GM21515 (cell line): ENCODE data around the gene NOXA1.
"Not testable (repeated sequence)": the region's sequence is repeated elsewhere in the genome, so short reads cannot be mapped to it uniquely, and the experiment has no call there.

Experiments used
- ATAC-seq: cut with Tn5 transposase; IDR thresholded peaks from one replicate; pipeline ENCODE4 v1.9.1; 2021; ENCODE audit not compliant: unreplicated experiment

The NOXA1 gene, protein sequence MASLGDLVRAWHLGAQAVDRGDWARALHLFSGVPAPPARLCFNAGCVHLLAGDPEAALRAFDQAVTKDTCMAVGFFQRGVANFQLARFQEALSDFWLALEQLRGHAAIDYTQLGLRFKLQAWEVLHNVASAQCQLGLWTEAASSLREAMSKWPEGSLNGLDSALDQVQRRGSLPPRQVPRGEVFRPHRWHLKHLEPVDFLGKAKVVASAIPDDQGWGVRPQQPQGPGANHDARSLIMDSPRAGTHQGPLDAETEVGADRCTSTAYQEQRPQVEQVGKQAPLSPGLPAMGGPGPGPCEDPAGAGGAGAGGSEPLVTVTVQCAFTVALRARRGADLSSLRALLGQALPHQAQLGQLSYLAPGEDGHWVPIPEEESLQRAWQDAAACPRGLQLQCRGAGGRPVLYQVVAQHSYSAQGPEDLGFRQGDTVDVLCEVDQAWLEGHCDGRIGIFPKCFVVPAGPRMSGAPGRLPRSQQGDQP

DNA sequence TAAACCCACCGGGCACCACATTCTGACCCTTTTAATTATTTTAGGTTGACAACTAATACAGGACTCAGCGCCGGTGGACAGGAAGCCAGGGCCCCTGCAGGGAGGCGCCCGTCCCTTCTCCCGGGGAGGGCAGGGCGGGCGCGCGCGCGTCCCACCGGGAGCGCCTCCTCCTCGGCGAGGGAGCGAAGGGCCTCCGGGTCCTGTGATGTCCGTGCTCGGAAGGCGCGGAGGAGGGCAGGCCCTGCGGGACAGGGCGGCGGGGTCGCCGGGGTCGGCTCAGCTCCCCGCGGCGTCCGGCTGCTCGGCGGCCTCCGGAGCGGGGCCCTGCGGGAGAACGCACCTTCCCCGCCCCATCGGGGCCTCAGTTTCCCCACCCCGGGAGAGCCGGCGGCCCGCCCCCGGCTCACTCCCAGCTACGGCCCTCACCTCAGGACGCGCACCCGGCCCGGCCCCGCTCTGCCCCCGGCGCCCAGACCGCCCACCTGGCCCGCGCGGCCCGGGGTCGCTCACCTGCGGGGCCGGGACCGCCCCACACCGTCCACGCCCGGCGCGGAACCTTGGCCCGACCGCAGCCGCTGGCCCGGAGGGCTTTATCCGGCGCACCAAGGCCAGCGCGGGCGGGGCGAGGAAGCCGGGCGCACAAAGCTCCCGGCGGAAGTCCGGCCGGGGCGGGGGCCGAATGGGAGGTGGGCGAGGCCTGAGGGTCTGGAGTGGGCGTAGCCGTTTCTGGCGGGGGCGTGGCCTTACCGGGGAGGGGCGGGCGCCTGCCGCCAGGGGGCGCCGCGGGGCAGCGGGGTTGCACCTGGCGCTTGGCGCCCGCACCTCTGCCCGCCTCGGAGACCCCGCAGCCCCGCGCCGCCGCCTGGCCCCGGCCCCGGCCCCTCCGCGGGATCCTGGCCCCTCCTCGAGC lies at the start of gene NOXA1, which contains the start of gene EXD3:
TSS of gene NOXA1 (plus strand) at position 790 of the 910 bp plus-strand sequence. CDS start 137 bp downstream, outside the sequence.
TSS of gene EXD3 (minus strand) at position 559 of the 910 bp plus-strand sequence. CDS start 27,805 bp downstream, outside the sequence.
- peak; percentile 83 for ATAC-seq

DNA sequence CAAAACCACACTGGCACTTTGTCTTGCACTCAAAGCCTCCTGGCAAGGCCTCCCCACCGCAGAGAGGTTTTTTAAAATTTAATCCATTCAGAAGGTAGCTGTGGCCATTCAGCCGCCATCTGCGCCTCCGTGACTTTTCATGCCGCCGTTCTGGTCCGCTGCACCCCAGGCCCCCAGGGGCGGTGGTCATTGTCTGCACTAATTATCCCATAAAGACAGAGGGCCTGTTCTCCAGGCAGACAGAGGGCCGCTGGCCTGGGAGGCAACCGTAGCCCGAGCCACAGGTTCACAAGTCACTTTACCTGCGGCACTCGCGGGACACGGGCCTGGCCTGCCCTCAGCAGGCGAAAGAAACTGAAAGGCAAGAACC lies 49.6 kb upstream of the NOXA1 start:
- no peak for ATAC-seq

DNA sequence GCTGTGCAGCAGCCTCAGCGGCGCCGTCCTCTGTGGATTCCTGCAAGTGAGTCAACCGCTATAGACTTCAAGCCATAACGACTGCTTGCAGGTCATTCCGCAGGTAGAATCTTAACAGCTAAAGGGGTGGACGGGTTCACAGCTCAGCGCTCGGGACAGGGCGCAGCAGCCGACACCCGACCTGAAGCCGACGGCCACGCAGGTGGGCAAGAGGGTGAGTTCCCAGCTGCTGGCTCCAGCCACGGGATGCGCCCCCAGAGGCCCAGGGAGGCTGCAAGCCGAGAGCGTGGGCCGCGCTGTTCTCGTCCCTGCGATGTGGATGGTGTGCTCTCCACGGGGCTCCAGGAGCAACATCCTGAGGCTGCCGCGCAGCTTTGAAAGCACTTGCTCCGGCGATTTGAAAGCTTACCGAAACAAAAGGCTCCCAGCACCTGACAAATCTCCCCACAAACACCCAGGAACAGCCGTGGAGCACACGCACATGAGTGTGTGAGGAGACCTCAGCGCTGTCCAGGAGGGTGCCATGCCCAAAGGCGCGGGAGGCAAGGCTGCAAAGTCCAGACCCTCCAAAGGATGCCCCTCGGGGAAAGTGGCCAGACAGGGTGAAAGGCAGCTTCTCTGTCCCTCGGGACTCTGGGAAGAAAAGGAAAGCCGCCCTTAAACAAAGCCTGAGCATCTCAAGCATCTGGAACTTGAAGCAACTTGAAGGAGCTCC lies 48.9 kb upstream of the NOXA1 start:
- no peak for ATAC-seq

DNA sequence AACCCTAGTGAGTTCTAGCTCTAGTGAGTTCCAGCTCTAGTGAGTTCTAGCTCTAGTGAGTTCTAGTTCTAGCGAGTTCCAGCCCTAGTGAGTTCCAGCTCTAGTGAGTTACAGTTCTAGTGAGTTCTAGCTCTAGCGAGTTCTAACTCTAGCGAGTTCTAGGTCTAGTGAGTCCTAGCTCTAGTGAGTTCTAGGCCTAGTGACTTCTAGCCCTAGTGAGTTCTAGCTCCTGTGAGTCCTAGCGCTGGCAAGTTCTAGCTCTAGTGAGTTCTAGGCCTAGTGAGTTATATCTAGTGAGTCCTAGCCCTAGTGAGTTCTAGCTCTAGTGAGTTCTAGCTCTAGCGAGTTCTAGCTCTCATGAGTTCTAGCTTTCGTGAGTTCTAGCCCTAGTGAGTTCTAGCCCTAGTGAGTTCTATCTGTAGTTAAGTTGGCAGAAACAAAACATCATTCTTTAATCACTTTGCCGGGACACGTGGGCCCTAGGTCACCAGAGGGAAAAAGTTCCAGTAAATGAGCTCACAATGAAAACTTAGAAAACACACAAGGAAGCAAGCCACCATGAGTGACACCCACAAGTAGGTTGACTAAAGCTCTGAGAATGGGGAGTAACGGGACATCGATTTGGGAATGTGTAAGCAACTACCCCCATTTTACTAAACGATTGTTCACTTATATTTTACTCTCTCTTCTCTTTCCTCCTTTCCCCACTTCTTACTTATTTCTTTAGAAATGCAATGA lies 47.7 kb upstream of the NOXA1 start:
- ATAC-seq, result no peak

DNA sequence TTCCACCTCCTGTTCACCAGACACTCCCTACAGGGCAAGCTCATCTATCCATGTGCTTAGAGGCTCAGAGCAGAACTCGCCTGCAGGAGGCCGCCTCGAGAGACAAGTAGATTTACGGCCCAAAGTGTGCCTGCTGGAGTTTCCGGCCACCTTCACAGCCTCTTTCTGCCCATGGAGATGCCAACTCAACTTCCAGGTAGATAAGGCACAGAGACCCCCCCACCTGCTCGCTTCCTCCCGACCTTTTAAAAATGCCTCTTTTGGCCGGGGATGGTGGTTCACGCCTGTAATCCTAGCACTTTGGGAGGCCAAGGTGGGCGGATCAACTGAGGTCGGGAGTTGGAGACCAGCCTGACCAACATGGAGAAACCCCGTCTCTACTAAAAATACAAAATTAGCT lies 46.8 kb upstream of the NOXA1 start:
- no peak for ATAC-seq

DNA sequence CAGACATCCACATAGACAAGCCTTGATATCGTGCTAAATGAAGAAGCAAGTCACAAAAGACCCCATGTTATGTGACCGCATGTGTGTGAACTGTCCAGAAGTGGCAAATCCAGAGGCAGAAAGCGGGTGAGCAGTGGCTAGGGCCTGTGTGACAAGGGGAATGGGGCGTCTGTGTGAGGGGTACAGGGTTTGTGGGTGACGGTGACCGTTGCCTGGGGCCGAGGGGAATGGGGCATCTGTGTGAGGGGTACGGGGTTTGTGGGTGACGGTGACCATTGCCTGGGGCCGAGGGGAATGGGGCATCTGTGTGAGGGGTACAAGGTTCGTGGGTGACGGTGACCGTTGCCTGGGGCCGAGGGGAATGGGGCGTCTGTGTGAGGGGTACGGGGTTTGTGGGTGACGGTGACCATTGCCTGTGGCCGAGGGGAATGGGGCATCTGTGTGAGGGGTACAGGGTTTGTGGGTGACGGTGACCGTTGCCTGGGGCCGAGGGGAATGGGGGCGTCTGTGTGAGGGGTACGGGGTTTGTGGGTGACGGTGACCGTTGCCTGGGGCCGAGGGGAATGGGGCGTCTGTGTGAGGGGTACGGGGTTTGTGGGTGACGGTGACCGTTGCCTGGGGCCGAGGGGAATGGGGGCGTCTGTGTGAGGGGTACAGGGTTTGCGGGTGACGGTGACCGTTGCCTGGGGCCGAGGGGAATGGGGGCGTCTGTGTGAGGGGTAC lies 44.3 kb upstream of the NOXA1 start:
- ATAC-seq, result not testable (repeated sequence)

DNA sequence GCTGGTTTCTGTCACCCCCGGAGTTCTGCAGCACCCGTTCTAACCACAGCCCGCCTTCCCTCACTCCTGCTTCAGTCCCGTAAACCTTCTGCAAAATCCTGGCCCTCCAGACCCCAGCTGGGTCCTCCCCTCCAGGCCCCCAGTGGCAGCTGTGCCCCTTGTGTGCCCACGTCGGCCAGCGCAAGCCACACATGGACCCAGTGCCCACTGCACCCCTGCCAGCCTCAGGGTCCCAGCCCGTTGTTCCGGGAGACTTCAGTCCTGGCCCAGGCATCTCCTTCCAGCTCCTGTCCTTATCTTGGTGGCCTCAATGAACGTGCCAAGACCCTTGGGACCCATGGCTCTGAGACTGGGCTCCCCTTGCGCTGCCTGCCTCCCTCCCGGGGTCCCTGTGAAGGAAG lies 43.4 kb upstream of the NOXA1 start:
- no peak for ATAC-seq

DNA sequence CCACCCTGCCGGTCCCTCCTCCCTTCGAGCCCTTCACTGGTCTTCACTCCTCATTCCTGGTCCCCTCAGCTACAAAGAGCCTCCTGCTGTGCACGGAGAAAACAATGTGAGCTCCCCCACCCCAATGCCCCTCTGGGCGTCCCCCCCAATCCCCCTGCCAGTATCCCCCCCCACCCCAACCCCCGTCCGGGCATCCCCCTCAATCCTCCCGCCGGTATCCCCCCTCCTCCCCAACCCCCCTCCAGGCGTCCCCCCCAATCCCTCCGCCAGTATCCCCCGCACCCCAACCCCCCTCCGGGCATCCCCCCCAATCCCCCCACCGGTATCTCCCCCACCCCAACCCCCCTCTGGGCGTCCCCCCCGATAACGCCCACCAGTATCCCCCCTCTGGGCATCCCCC lies 43.0 kb upstream of the NOXA1 start:
- ATAC-seq, result no peak

DNA sequence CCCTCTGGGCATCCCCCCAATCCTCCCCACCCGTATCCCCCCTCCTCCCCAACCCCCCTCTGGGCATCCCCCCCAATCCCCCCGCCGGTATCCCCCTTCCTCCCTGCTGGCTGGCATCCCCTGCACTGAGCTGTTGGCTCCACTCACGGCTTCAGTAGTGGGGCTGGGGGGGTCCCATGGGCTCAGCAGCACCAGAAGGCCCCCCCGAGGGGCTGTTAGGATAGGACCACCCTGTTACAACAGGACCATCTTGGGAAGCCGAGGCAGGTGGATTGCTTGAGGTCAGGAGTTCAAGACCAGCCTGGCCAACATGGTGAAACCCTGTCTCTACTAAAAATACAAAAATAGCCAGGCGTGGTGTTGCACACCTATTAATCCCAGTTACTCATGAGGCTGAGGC lies 42.6 kb upstream of the NOXA1 start:
- ATAC-seq, result no peak

DNA sequence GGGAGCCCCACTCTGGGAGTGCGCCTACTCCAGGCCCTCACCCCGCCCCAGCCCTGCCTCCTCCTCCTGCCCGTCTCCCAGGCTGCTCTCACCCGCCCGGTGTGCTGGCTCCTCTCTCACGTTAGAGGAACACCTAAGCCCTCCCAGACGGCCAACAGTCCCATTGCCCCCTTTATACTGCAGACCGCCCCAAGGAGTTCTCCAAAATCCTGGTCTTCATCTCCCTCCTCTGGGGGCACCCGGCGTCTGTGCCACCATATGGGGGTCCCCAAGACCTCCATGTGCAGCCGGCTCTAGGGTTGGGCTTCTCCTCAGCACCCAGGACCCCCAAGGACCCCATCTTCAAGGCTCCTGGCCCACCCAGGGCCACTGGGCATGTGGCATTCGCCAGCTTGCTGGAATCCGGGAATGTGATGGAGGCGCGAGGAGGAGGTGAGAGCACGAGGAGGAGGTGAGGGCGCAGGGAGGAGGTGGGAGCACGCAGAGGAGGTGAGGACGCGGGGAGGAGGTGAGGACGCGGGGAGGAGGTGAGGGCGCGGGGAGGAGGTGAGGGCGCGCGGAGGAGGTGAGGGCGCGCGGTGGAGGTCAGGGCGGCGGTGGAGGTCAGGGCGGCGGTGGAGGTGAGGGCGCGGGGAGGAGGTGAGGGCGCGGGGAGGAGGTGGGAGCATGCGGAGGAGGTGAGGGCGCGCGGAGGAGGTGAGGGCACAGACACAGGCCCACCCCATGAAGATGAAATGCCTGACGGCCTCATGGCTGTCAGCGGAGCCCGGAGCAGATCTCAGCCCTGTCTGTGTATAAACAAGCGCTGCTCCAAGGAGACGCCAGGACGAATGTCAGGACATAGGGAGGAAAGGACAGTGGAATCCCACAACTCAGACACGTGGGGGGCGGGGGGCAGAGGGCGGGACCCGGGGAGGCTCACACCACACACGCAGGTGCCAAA lies 41.4 kb upstream of the NOXA1 start:
- ATAC-seq, result no peak

DNA sequence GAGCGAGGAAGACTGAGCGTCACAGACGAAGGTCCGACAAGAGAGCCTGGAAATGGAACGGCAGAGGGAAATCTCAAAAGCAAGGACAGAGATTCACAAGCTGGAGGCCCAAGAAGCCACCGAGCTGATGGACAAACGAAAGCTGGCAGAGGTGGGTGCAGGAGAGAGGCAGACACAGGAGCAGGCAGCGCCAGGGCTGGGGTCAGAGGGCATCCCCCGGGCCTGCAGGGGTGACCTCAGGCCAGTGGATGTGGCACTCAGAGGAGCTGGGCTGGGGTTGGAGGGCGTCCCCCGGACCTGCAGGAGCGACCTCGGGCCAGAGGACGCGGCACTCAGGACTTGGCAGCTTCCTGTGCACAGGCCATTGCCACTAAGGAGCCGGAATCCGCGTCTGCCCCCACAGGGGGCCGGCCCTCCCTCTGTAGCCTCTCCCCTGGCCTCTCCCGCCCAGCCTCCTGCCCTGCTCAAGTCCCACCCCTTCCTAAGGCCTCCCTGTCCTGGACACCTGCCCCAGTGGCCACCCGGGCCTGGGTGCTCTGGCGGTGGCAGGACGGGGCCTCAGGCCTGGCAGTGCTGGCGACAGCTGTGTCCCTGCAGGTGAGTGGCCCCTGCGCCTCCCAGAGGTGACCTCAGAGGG lies 40.6 kb upstream of the NOXA1 start:
- no peak for ATAC-seq

DNA sequence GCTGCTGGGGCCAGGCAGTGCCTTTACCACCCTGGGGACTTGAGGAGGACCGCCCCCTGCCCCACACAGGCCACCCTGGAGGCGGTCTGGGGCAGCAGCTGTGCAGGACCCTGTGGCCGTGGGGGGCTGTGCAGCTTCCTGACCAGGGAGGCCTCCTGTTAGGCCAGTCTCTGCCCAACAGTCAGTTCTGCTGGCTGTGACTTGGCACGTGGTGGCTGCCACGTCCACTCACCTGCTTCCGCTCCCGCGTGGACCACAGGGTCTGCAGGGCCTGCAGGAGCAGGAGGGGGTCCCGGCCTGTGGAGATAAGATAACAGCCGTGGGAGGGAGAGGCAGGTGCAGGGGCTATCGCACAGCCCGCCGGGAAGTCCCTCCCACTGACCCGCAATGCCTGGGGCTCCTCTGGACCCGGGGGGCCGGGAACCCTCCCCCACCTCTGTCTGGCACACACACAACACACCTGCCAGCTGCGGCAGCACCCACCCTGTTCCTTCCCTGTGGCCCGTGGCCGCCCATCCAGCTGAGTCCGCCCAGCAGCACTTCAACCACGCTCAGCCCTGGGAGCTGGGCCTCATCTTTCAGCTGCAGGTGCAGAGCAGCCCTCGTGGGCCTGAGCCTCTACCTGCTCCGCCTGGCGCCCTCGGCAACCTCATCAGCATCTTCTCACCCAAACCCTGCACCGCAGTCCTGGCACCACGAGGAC lies 40.0 kb upstream of the NOXA1 start:
- no peak for ATAC-seq

DNA sequence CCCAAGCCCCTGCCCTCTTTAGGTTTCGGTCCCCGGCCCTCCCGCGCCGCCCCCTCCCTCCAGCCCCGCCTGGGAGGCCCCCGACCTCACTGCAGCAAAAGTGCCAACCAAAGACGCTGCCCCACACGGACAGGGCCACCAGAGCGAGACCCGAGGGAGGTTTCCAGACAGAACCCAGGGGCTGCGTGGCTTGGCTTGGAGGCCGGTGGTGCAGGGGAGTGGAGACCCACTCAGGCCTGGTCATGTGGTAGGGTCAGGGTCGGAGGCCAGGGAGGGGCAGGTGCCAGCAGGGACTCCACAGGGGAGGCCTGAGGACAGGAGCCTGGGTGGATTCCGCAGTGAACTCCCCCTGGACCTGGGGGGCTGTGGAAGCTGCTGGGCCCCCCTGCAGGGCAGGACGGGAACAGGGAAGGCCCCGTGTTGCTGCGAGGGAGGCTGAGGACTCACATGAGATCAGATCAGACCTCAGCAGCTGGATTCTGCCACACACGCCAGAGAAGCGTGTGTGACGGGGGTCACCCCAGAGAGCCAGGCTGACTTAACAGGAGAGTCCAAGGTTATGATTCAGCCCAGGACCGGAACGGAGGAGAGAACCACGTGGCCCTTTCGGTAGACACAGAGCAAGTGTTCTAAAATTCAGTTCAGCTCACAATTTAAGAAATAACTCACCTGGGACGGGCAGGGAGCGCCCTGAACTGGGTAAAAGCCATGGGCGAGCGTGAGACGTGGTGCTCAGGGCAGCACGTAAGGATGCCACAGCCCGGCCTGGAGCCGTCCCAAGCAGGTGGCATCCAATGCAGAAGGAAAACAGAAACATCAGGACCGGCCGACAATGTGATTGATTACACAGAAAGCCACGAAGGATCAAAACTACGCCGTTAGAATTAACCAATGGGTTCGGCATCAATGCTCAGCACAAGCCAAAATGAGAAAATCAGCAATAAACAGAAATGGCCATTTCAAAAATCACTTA lies 39.1 kb upstream of the NOXA1 start:
- no peak for ATAC-seq

DNA sequence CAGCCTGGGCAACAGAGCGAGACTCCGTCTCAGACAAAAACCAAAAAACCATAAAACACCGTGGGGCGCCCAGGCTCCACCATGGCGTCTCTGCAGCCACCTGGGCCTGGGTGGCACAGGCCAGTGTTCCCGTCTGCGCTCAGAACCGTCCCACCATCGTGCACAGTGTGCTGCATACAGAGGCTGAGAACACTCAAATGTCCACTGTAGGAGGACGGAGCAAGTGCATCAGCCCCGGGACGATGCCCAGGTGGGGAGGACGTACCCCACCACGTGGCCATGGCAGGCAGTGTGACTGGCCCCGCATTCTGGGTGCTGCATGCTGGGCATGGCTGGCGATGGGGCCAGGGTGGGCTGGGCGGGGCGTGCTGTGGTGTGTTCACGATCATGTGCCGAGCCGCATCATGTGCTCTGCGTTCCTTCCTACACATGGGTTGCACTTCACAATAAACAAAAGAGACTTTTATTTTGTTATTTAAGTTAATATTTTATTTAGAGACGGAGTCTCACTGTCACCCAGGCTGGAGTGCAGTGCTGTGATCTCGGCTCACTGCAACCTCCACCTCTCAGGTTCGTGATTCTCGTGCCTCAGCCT lies 38.0 kb upstream of the NOXA1 start:
- ATAC-seq, result no peak

DNA sequence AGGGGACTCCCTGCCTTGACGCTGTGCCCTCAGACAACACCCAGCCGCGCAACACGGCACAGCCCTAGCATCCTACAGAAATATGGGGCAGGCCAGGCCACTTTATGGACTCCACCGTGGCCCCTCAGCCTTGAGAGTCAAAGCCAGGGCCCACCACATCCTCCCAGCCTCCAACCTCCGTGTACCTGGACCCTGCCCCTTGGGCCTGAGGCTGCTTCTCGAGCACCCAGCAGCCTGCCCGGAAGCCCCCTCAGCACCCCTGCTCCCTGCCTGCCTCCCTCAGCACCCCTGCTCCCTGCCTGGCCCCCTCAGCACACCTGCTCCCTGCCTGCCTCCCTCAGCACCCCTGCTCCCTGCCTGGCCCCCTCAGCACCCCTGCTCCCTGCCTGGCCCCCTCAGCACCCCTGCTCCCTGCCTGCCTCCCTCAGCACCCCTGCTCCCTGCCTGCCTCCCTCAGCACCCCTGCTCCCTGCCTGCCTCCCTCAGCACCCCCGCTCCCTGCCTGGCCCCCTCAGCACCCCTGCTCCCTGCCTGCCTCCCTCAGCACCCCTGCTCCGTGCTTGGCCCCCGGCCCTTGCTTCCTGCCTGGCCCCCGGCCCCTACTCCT lies 36.6 kb upstream of the NOXA1 start:
- not testable (repeated sequence) for ATAC-seq
